GM18502 (cell line): ENCODE results near the gene ANXA10.

Source experiments
- ATAC-seq: cut with Tn5 transposase; IDR thresholded peaks from one replicate; pipeline ENCODE4 v1.9.1; 2021; ENCODE audit warnings: mild to moderate bottlenecking; ENCODE audit not compliant: unreplicated experiment, poor library complexity

ANXA10 gene

DNA sequence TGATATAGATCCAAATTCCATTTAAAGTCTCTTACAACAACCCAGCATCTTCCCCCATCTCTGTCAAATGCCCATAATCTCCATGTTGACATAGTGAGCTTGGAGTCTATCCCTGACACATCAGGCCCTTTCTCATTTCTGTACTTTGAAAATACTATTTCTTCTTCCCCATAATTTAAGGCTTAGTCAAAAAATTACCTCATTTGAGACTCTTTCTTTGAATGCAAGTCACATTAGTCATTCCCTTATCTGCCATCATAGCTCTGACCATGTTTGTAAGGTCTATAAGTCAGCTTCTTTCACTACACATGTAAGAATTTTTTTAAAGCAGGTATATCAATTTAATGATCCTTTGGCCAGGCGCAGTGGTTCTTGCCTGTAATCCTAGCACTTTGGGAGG is 126.3 kb downstream of the ANXA10 start:
- no peak for ATAC-seq

- ATAC-seq, result no peak
These were observed 128.6 kb downstream of the ANXA10 start for GRCh38 chr4:168220893-168221292.

DNA sequence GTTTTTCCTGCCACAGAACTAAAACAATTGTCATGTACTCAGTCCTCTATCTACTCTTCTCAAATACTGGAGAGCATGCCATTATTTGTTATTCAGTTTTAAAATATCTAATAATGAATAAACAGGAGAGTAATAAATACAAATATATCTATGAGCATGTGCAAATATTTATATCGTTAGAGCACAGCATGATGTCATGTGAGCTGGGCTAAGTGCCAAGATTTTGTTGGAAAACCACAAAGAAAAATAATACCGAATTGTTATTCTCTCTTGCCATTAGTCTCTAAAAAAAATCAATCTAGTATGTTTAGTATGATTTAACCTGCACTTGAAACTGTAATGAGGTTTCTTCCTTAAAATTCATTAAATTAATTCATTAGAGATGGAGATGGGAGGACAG is 129.0 kb downstream of the ANXA10 start:
- ATAC-seq, result no peak
